HL-60/S4 (cell line): Measurements from ENCODE around the gene RBM19.

ENCODE experiments used
- in situ Hi-C: fragments of 300-500 bp; cut with MboI; formaldehyde crosslinking; loops from 2 replicates; pipeline ENCODE4 v1.14.3; 2022; ENCODE audit warnings: low sequenced_read_pairs

The RBM19 gene

GRCh38 chr12:113795445-113795844, 170.7 kb downstream of the RBM19 start:
- in situ Hi-C loops: no loop called here

GRCh38 chr12:113794774-113795173, 171.4 kb downstream of the RBM19 start:
- in situ Hi-C loops: no loop called here

- in situ Hi-C loops: no loop called here
Observed at GRCh38 chr12:113793250-113793649, 172.9 kb downstream of the RBM19 start.

GRCh38 chr12:113792450-113792849, 173.7 kb downstream of the RBM19 start:
- in situ Hi-C loops: no loop called here

- in situ Hi-C loops: no loop called here
Observed at GRCh38 chr12:113788020-113788856, 177.9 kb downstream of the RBM19 start.

GRCh38 chr12:113786107-113786506, 180.0 kb downstream of the RBM19 start:
- in situ Hi-C loops: no loop called here

GRCh38 chr12:113783811-113784210, 182.3 kb downstream of the RBM19 start:
- in situ Hi-C loops: no loop called here

GRCh38 chr12:113782873-113783272, 183.3 kb downstream of the RBM19 start:
- in situ Hi-C loops: no loop called here

GRCh38 chr12:113781415-113782198, 184.5 kb downstream of the RBM19 start:
- in situ Hi-C loops: no loop called here

- in situ Hi-C loops: no loop called here
Observed at GRCh38 chr12:113779774-113780173, 186.4 kb downstream of the RBM19 start.

GRCh38 chr12:113778432-113779132, 187.5 kb downstream of the RBM19 start:
- in situ Hi-C loops: no loop called here

GRCh38 chr12:113777751-113778150, 188.4 kb downstream of the RBM19 start:
- in situ Hi-C loops: no loop called here

- in situ Hi-C loops: no loop called here
Observed at GRCh38 chr12:113776536-113776935, 189.6 kb downstream of the RBM19 start.

- in situ Hi-C loops: no loop called here
Observed at GRCh38 chr12:113774526-113774925, 191.6 kb downstream of the RBM19 start.

- in situ Hi-C loops: no loop called here
Observed at GRCh38 chr12:113772505-113773030, 193.6 kb downstream of the RBM19 start.

GRCh38 chr12:113770389-113770865, 195.7 kb downstream of the RBM19 start:
- in situ Hi-C loops: no loop called here

GRCh38 chr12:113769305-113769704, 196.8 kb downstream of the RBM19 start:
- in situ Hi-C loops: no loop called here

- in situ Hi-C loops: no loop called here
Observed at GRCh38 chr12:113768850-113769249, 197.3 kb downstream of the RBM19 start.

- in situ Hi-C loops: no loop called here
Observed at GRCh38 chr12:113766879-113767878, 198.9 kb downstream of the RBM19 start.
